Spleen (tissue), 7 donors: Measurements from ENCODE around the gene SLC39A2.

Source experiments
- POLR2A ChIP-seq, 3 donors: fragments of 450-650 bp; IDR thresholded peaks; one replicate each; pipeline ENCODE4 v1.5.1; 2017; ENCODE audit warnings: antibody characterized with exemption in 3 of 3, mild to moderate bottlenecking in 1 of 3
- POLR2AphosphoS5 ChIP-seq, 3 donors: sonication (generic); formaldehyde crosslinking; IDR thresholded peaks; one replicate each; pipeline ENCODE4 v1.5.1; 2017; ENCODE audit warnings: antibody characterized with exemption in 3 of 3
- TF ChIP-seq, protein P1 (sequence below), 11 experiments: fragments of 200-600 bp in 7 of 11; fragments of 450-650 bp in 4 of 11; sonication (generic) in 4 of 11; IDR thresholded peaks in 8 of 11; conservative IDR thresholded peaks in 3 of 11; 1 replicate in 7 of 11; 2 replicates in 4 of 11; pipeline versions ENCODE4 v1.4.0 to v1.8.0; 2016 to 2021; ENCODE audit warnings: antibody characterized with exemption in 11 of 11, inconsistent platforms in 4 of 11, mild to moderate bottlenecking in 1 of 11
- donor health status: DM: no; HTN: no; CAD: no; lungs with moderate emphysema.
- donor health status: DM: no; HTN: no; CAD: no.
- donor health status: DM: no; HTN: no; CAD: no.

DNA sequence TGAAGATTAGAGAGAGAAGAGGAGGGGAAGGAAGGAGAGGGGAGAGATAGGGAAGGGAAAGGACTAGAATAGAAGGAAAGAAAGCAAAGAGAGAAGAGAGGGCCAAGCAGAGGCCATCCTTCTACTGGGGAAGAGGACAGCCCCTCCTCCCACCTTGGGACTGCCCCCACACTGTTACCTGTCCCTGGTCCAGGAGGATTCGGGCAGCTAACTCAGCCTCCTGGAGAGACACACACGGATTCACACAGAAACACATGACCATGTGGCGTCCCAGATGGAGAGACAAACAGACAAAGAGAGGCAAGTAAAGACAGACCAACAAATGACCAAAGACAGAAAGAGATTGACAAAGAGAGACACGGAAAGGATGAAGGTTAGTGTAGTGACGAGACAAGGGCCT lies 23.6 kb downstream of the SLC39A2 start:
- TF ChIP-seq POLR2A (IDR thresholded peaks at IDR 0.05): no peak
- TF ChIP-seq, protein P1, sequence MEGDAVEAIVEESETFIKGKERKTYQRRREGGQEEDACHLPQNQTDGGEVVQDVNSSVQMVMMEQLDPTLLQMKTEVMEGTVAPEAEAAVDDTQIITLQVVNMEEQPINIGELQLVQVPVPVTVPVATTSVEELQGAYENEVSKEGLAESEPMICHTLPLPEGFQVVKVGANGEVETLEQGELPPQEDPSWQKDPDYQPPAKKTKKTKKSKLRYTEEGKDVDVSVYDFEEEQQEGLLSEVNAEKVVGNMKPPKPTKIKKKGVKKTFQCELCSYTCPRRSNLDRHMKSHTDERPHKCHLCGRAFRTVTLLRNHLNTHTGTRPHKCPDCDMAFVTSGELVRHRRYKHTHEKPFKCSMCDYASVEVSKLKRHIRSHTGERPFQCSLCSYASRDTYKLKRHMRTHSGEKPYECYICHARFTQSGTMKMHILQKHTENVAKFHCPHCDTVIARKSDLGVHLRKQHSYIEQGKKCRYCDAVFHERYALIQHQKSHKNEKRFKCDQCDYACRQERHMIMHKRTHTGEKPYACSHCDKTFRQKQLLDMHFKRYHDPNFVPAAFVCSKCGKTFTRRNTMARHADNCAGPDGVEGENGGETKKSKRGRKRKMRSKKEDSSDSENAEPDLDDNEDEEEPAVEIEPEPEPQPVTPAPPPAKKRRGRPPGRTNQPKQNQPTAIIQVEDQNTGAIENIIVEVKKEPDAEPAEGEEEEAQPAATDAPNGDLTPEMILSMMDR (IDR thresholded peaks at IDR 0.05 in 8 of 11, conservative IDR thresholded peaks at IDR 0.05 in 3 of 11): no peak
- no peak for TF ChIP-seq POLR2AphosphoS5 (IDR thresholded peaks at IDR 0.05)
